Small intestine (tissue), 7 donors: ENCODE data around the gene SESN2. TPM values are rescaled to one million over a fixed set of nuclear protein-coding genes. Genes with fewer than 3 reads are reported as not detected.

Source experiments
- DNase-seq, 2 donors: peaks; one replicate each; pipeline versions ENCODE4 v3.0.0 to v3.0.0-alpha.2; 2013
- FAIRE-seq: peaks from 2 replicates; lab custom pipeline; 2012; peaks lifted over from hg19 to GRCh38; lab: Jason Lieb, UNC
- H3K27ac ChIP-seq, 3 donors: one replicate each; pipeline ENCODE4 v1.5.1; 2013; ENCODE audit warnings: low read length in 2 of 3, mild to moderate bottlenecking in 2 of 3, control low read depth in 1 of 3, inconsistent platforms in 1 of 3, low read depth in 1 of 3, moderate library complexity in 1 of 3
- H3K27me3 ChIP-seq, 3 donors: one replicate each; pipeline ENCODE4 v1.6.1; 2013; ENCODE audit warnings: low read length in 3 of 3, inconsistent platforms in 1 of 3; ENCODE audit not compliant: control insufficient read depth in 3 of 3, insufficient read depth in 3 of 3
- H3K36me3 ChIP-seq, 3 donors: one replicate each; pipeline ENCODE4 v1.6.1; 2013; ENCODE audit warnings: low read length in 3 of 3, inconsistent platforms in 1 of 3, low read depth in 1 of 3, mild to moderate bottlenecking in 1 of 3, moderate library complexity in 1 of 3; ENCODE audit not compliant: control insufficient read depth in 3 of 3, insufficient read depth in 2 of 3
- H3K4me1 ChIP-seq, 3 donors: one replicate each; pipeline ENCODE4 v1.6.1; 2013; ENCODE audit warnings: low read length in 2 of 3, inconsistent platforms in 1 of 3, low read depth in 1 of 3, mild to moderate bottlenecking in 1 of 3, moderate library complexity in 1 of 3; ENCODE audit not compliant: control insufficient read depth in 3 of 3, insufficient read depth in 2 of 3
- H3K4me3 ChIP-seq, 3 donors: one replicate each; pipeline ENCODE4 v1.5.1; 2013; ENCODE audit warnings: low read length in 3 of 3, control low read depth in 1 of 3, inconsistent platforms in 1 of 3, low read depth in 1 of 3, mild to moderate bottlenecking in 1 of 3, moderate library complexity in 1 of 3
- H3K9me3 ChIP-seq, 2 donors: one replicate each; pipeline ENCODE4 v1.6.1; 2013; ENCODE audit warnings: low read depth in 1 of 2, low read length in 1 of 2; ENCODE audit not compliant: control insufficient read depth in 2 of 2, insufficient read depth in 1 of 2
- WGBS, 3 donors: extraction: QIAGEN DNeasy Blood & Tissue Kit; methylation state at CpG; one replicate each; pipeline ENCODE4 v1.1.7; 2013; 5-methylcytosine and 5-hydroxymethylcytosine counted together
- polyA plus RNA-seq, 4 donors: library from polyadenylated mRNA; stranded (reverse) in 3 of 4; unstranded in 1 of 4; fragments of 200-250 nt in 3 of 4; fragments of 120-200 nt in 1 of 4; gene quantifications; one replicate each; pipeline versions ENCODE4 v1.2.1 to v1.2.3, GENCODE V29; 2013
- donor health status: healthy with polysubstance abuse.
- donor health status: control.
- donor health status: control.
- donor health status: Bipolar disorder and iron deficiency.
- donor health status: healthy.

Gene SESN2
- polyA plus RNA-seq, 4 donors: 16.8 to 42.1 (median 30.4) TPM

- no peak for DNase-seq
- Histone ChIP-seq H3K9me3 (peaks cover 0 to 3% of the 10 kb centered on the region in 2 donors), H3K27me3 (no peaks in the 10 kb centered on the region), H3K4me3 (no peak overlapping the region), H3K4me1 (peaks cover 0 to 26% (median 0%) of the 10 kb centered on the region in 3 donors), H3K36me3 (no peaks in the 10 kb centered on the region), H3K27ac (no peak overlapping the region)
- no peak for FAIRE-seq
- 95 to 100% (median 97%) methylated on average over 2 of the region's 2 CpGs for WGBS, 3 donors
These were observed 39.1 kb downstream of the SESN2 start for GRCh38 chr1:28298438-28298837.

GRCh38 chr1:28301368-28302174 is 42.3 kb downstream of the SESN2 start:
- DNase-seq: no peak
- no peak for FAIRE-seq
- H3K4me1 ChIP-seq: peaks cover 0 to 17% (median 0%) of the 10 kb centered on the region in 3 donors
- H3K27ac ChIP-seq: no peak overlapping the region
- H3K4me3 ChIP-seq: no peak overlapping the region
- no peaks in the 10 kb centered on the region for H3K27me3 ChIP-seq
- no peaks in the 10 kb centered on the region for H3K36me3 ChIP-seq
- 69 to 85% (median 71%) methylated on average over 7 of the region's 7 CpGs for WGBS, 3 donors
- no peaks in the 10 kb centered on the region for H3K9me3 ChIP-seq

- no peak for DNase-seq
- Histone ChIP-seq H3K27ac (no peak overlapping the region), H3K36me3 (no peaks in the 10 kb centered on the region), H3K4me3 (no peak overlapping the region), H3K9me3 (no peaks in the 10 kb centered on the region), H3K4me1 (peaks cover 0 to 13% (median 0%) of the 10 kb centered on the region in 3 donors), H3K27me3 (no peaks in the 10 kb centered on the region)
- FAIRE-seq: no peak
- whole genome bisulfite sequencing, 3 donors: 65 to 83% (median 70%) methylated on average over 5 of the region's 5 CpGs
These were observed 42.9 kb downstream of the SESN2 start for GRCh38 chr1:28302247-28302646.

- no peaks in the 10 kb centered on the region for H3K36me3 ChIP-seq
- FAIRE-seq: no peak
- H3K27me3 ChIP-seq: no peaks in the 10 kb centered on the region
- peak in 1 of 2 donors; percentile 51 for DNase-seq
- no peak overlapping the region for H3K4me3 ChIP-seq
- H3K4me1 ChIP-seq: peaks cover 0 to 7% (median 0%) of the 10 kb centered on the region in 3 donors
- H3K27ac ChIP-seq: peak overlapping the region in 1 of 3 donors; percentile 17
- 59 to 82% (median 73%) methylated on average over 2 of the region's 2 CpGs for WGBS, 3 donors
- H3K9me3 ChIP-seq: no peaks in the 10 kb centered on the region
These were observed 47.1 kb downstream of the SESN2 start for GRCh38 chr1:28306301-28306949.

- no peaks in the 10 kb centered on the region for H3K27me3 ChIP-seq
- H3K4me1 ChIP-seq: peaks cover 0 to 13% (median 0%) of the 10 kb centered on the region in 3 donors
- DNase-seq (no peak), FAIRE-seq (no peak)
- H3K9me3 ChIP-seq: no peaks in the 10 kb centered on the region
- no peak overlapping the region for H3K27ac ChIP-seq
- H3K36me3 ChIP-seq: no peaks in the 10 kb centered on the region
- 90 to 95% (median 95%) methylated on average over 3 of the region's 3 CpGs for WGBS, 3 donors
- no peak overlapping the region for H3K4me3 ChIP-seq
These were observed 49.4 kb downstream of the SESN2 start for GRCh38 chr1:28308750-28309149.

- H3K27ac ChIP-seq: no peak overlapping the region
- H3K9me3 ChIP-seq: no peaks in the 10 kb centered on the region
- WGBS, 3 donors: 82 to 97% (median 94%) methylated on average over 2 of the region's 2 CpGs
- peaks cover 0 to 22% (median 0%) of the 10 kb centered on the region in 3 donors for H3K4me1 ChIP-seq
- H3K36me3 ChIP-seq: no peaks in the 10 kb centered on the region
- DNase-seq (no peak), FAIRE-seq (no peak)
- no peak overlapping the region for H3K4me3 ChIP-seq
- H3K27me3 ChIP-seq: no peaks in the 10 kb centered on the region
These were observed 50.4 kb downstream of the SESN2 start for GRCh38 chr1:28309702-28310101.

GRCh38 chr1:28313702-28314546 is 54.6 kb downstream of the SESN2 start:
- H3K4me3 ChIP-seq: no peak overlapping the region
- H3K4me1 ChIP-seq: peaks cover 0 to 15% (median 0%) of the 10 kb centered on the region in 3 donors
- no peaks in the 10 kb centered on the region for H3K36me3 ChIP-seq
- FAIRE-seq (no peak), DNase-seq (peak; percentile 56 to 78)
- WGBS, 3 donors: 55 to 67% (median 61%) methylated on average over 6 of the region's 6 CpGs
- H3K9me3 ChIP-seq: no peaks in the 10 kb centered on the region
- peak overlapping the region; percentile 21 to 84 (median 24) for H3K27ac ChIP-seq
- no peaks in the 10 kb centered on the region for H3K27me3 ChIP-seq

- FAIRE-seq (no peak), DNase-seq (no peak)
- WGBS, 3 donors: 78 to 96% (median 94%) methylated on average over 8 of the region's 8 CpGs
- no peaks in the 10 kb centered on the region for H3K27me3 ChIP-seq
- no peaks in the 10 kb centered on the region for H3K36me3 ChIP-seq
- peak overlapping the region in 2 of 3 donors; percentile 5 to 84 for H3K27ac ChIP-seq
- H3K4me1 ChIP-seq: peaks cover 0 to 15% (median 0%) of the 10 kb centered on the region in 3 donors
- no peak overlapping the region for H3K4me3 ChIP-seq
- no peaks in the 10 kb centered on the region for H3K9me3 ChIP-seq
These were observed 55.2 kb downstream of the SESN2 start for GRCh38 chr1:28314547-28314941.
